Keratinocyte (primary cell): ENCODE measurements around the gene PRKCA. TPM values are rescaled to one million over a fixed set of nuclear protein-coding genes. Genes with fewer than 3 reads are reported as not detected.

ENCODE experiments used
- DNase-seq: peaks from one replicate; pipeline ENCODE4 v3.0.0-alpha.2; 2011; ENCODE audit warnings: low read depth, missing footprints, low spot score
- FAIRE-seq: peaks from 2 replicates; lab custom pipeline; 2011; peaks lifted over from hg19 to GRCh38; lab: Jason Lieb, UNC
- H2AFZ ChIP-seq: 2 replicates; pipeline ENCODE4 v1.6.0; 2012; ENCODE audit warnings: low read length, control low read depth, inconsistent platforms; ENCODE audit not compliant: control insufficient read depth
- H3K27ac ChIP-seq: 2 replicates; pipeline ENCODE4 v1.5.1; 2011; ENCODE audit warnings: low read length; ENCODE audit not compliant: control insufficient read depth, insufficient read depth
- H3K27me3 ChIP-seq: 3 replicates; pipeline ENCODE4 v1.6.0; 2011; ENCODE audit warnings: low read length; ENCODE audit not compliant: control insufficient read depth, insufficient read depth; ENCODE audit errors: extremely low read depth
- H3K36me3 ChIP-seq, 2 experiments: 2 replicates in 1 of 2; 3 replicates in 1 of 2; pipeline ENCODE4 v1.5.1; 2011; ENCODE audit warnings: low read length in 2 of 2, mild to moderate bottlenecking in 1 of 2; ENCODE audit not compliant: control insufficient read depth in 2 of 2, insufficient read depth in 2 of 2; ENCODE audit errors: extremely low read depth in 1 of 2
- H3K4me1 ChIP-seq: 3 replicates; pipeline ENCODE4 v1.5.1; 2011; ENCODE audit warnings: low read length; ENCODE audit not compliant: control insufficient read depth, insufficient read depth; ENCODE audit errors: extremely low read depth
- H3K4me2 ChIP-seq: 3 replicates; pipeline ENCODE4 v1.6.0; 2011; ENCODE audit warnings: low read depth, low read length; ENCODE audit not compliant: control insufficient read depth, insufficient read depth; ENCODE audit errors: extremely low read depth
- H3K4me3 ChIP-seq, 3 experiments: fragments of 200-600 bp in 1 of 3; sonication (generic) in 1 of 3; 2 replicates in 2 of 3; 3 replicates in 1 of 3; pipeline ENCODE4 v1.5.1; 2011 to 2016; ENCODE audit warnings: low read length in 3 of 3, mild to moderate bottlenecking in 3 of 3, control low read depth in 2 of 3, inconsistent platforms in 1 of 3, low read depth in 1 of 3, mixed read lengths in 1 of 3, mixed run types in 1 of 3, moderate library complexity in 1 of 3; ENCODE audit not compliant: control insufficient read depth in 2 of 3, insufficient read depth in 2 of 3; ENCODE audit errors: extremely low read depth in 1 of 3
- H3K79me2 ChIP-seq: 2 replicates; pipeline ENCODE4 v1.6.0; 2012; ENCODE audit warnings: low read length; ENCODE audit not compliant: control insufficient read depth, insufficient read depth
- H3K9ac ChIP-seq: 3 replicates; pipeline ENCODE4 v1.6.0; 2011; ENCODE audit warnings: low read length; ENCODE audit not compliant: control insufficient read depth, insufficient read depth; ENCODE audit errors: extremely low read depth
- H3K9me1 ChIP-seq: 3 replicates; pipeline ENCODE4 v1.6.0; 2011; ENCODE audit warnings: low read length; ENCODE audit not compliant: control insufficient read depth, insufficient read depth; ENCODE audit errors: extremely low read depth
- H3K9me3 ChIP-seq: 2 replicates; pipeline ENCODE4 v1.5.1; 2012; ENCODE audit warnings: low read depth, low read length; ENCODE audit not compliant: control insufficient read depth
- H4K20me1 ChIP-seq: 3 replicates; pipeline ENCODE4 v1.6.0; 2011; ENCODE audit warnings: low read length; ENCODE audit not compliant: control insufficient read depth, insufficient read depth; ENCODE audit errors: extremely low read depth
- EZH2 ChIP-seq: IDR thresholded peaks from one replicate; pipeline ENCODE4 v1.6.1; 2012; ENCODE audit warnings: inconsistent platforms, mild to moderate bottlenecking, low read length, moderate library complexity
- dilution Hi-C: fragments of 300-500 bp; cut with MboI; formaldehyde crosslinking; loops from one replicate; pipeline ENCODE4 v1.7.0; 2020; ENCODE audit warnings: low sequenced_read_pairs; ENCODE audit not compliant: extremely low pct_ligation_motif_present
- polyA plus RNA-seq, 5 experiments: library from polyadenylated mRNA; depleted of rRNA in 3 of 5; stranded (reverse) in 3 of 5; stranded (forward) in 1 of 5; unstranded in 1 of 5; fragments of >200 nt; gene quantifications; 1 replicate in 1 of 5; 2 replicates in 3 of 5; 3 replicates in 1 of 5; pipeline versions ENCODE4 v1.2.1 to v1.2.3, GENCODE V29; 2011 to 2012; ENCODE audit warnings: missing spikeins in 2 of 5, low read depth in 1 of 5, low replicate concordance in 1 of 5
- TF ChIP-seq, protein P1 (sequence below), 3 experiments: IDR thresholded peaks in 1 of 3; conservative IDR thresholded peaks in 1 of 3; optimal IDR thresholded peaks in 1 of 3; 2 replicates in 2 of 3; 3 replicates in 1 of 3; pipeline versions ENCODE3 to v1.5.1; 2011; ENCODE audit warnings: low read length in 3 of 3, mild to moderate bottlenecking in 3 of 3, moderate library complexity in 2 of 3, control low read depth in 1 of 3, inconsistent platforms in 1 of 3; ENCODE audit not compliant: insufficient read depth in 2 of 3; ENCODE audit errors: extremely low read depth in 1 of 3

Gene PRKCA
- polyA plus RNA-seq, 1 donor (not counting 4 experiments of a cell fraction or from before 2014, with no cell fraction given): 3.6 TPM

DNA sequence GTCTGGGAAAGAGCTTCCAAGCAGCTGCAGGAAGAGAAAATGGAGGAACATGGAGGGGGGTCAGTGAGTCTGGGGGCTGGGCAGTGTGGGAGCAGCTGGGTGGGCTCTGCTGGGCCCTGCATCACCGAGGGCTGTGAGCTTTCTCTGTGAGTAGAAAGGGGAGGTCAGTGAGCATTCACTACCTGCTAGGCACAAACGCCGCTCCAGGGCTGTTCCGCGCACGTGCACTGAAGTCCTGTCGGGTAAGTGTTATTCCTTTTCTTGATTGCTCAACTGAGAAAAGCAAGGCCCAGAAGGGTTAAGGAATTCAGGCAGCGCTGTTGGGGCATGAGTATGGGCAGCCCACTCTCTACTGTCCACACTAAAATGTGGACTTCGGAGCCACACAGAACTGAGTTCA lies 537.2 kb downstream of the PRKCA start:
- no peak for TF ChIP-seq EZH2
- TF ChIP-seq, protein P1, sequence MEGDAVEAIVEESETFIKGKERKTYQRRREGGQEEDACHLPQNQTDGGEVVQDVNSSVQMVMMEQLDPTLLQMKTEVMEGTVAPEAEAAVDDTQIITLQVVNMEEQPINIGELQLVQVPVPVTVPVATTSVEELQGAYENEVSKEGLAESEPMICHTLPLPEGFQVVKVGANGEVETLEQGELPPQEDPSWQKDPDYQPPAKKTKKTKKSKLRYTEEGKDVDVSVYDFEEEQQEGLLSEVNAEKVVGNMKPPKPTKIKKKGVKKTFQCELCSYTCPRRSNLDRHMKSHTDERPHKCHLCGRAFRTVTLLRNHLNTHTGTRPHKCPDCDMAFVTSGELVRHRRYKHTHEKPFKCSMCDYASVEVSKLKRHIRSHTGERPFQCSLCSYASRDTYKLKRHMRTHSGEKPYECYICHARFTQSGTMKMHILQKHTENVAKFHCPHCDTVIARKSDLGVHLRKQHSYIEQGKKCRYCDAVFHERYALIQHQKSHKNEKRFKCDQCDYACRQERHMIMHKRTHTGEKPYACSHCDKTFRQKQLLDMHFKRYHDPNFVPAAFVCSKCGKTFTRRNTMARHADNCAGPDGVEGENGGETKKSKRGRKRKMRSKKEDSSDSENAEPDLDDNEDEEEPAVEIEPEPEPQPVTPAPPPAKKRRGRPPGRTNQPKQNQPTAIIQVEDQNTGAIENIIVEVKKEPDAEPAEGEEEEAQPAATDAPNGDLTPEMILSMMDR (optimal IDR thresholded peaks at IDR 0.05 in 1 of 3, IDR thresholded peaks at IDR 0.05 in 1 of 3, conservative IDR thresholded peaks at IDR 0.05 in 1 of 3; ENCODE audit: extremely low read depth in 1 of 3, insufficient read depth in 2 of 3, low read length in 3 of 3): no peak
- dilution Hi-C loops: no loop called here
- DNase-seq (no peak), FAIRE-seq (no peak)
- H3K79me2 ChIP-seq: no peaks in the 10 kb centered on the region
- H4K20me1 ChIP-seq: no peaks in the 10 kb centered on the region
- no peak overlapping the region for H2AFZ ChIP-seq
- no peaks in the 10 kb centered on the region for H3K36me3 ChIP-seq
- no peaks in the 10 kb centered on the region for H3K4me1 ChIP-seq
- H3K9me3 ChIP-seq: no peaks in the 10 kb centered on the region
- no peak overlapping the region for H3K9ac ChIP-seq
- no peak overlapping the region for H3K27ac ChIP-seq
- peaks cover 27% of the 10 kb centered on the region for H3K27me3 ChIP-seq
- no peaks in the 10 kb centered on the region for H3K9me1 ChIP-seq
- H3K4me2 ChIP-seq: no peak overlapping the region
- no peak overlapping the region for H3K4me3 ChIP-seq

- no peak overlapping the region for H3K4me3 ChIP-seq
- no peaks in the 10 kb centered on the region for H3K79me2 ChIP-seq
- no peaks in the 10 kb centered on the region for H3K36me3 ChIP-seq
- no peaks in the 10 kb centered on the region for H3K9me1 ChIP-seq
- no peak overlapping the region for H3K4me2 ChIP-seq
- no peak overlapping the region for H3K9ac ChIP-seq
- no peak overlapping the region for H3K27ac ChIP-seq
- H3K4me1 ChIP-seq: no peaks in the 10 kb centered on the region
- no peaks in the 10 kb centered on the region for H4K20me1 ChIP-seq
- H3K9me3 ChIP-seq: no peaks in the 10 kb centered on the region
- DNase-seq (no peak), FAIRE-seq (no peak)
- H2AFZ ChIP-seq: no peak overlapping the region
- no peak for TF ChIP-seq EZH2
- TF ChIP-seq, protein P1 (optimal IDR thresholded peaks at IDR 0.05 in 1 of 3, IDR thresholded peaks at IDR 0.05 in 1 of 3, conservative IDR thresholded peaks at IDR 0.05 in 1 of 3; ENCODE audit: extremely low read depth in 1 of 3, insufficient read depth in 2 of 3, low read length in 3 of 3): no peak
- H3K27me3 ChIP-seq: peaks cover 24% of the 10 kb centered on the region
- dilution Hi-C loops: no loop called here
Observed at GRCh38 chr17:66840061-66840460, 537.6 kb downstream of the PRKCA start.
